Measurements from ENCODE around the gene ZNF766.

DNA sequence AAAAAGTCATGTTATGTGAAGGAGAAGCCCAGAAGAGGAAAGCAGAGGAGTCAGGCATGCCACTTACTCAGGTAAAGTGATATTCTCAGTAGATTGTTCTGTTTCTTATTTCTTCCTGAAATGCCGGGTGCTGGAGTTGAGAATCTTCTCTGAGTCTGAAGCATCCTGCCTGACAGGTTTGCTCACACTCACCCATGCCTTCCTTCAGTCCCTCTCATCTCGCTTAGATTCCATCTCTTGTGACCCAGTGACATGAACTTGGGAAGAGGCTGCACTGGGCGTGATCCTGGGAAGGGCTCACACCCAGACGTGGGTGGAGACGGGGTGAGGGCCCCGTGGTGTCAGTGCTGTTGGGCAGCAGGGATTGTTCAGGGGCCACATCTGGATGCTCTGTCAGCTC lies 8.1 kb downstream of the ZNF766 start:
- TF ChIP-seq, protein P1, sequence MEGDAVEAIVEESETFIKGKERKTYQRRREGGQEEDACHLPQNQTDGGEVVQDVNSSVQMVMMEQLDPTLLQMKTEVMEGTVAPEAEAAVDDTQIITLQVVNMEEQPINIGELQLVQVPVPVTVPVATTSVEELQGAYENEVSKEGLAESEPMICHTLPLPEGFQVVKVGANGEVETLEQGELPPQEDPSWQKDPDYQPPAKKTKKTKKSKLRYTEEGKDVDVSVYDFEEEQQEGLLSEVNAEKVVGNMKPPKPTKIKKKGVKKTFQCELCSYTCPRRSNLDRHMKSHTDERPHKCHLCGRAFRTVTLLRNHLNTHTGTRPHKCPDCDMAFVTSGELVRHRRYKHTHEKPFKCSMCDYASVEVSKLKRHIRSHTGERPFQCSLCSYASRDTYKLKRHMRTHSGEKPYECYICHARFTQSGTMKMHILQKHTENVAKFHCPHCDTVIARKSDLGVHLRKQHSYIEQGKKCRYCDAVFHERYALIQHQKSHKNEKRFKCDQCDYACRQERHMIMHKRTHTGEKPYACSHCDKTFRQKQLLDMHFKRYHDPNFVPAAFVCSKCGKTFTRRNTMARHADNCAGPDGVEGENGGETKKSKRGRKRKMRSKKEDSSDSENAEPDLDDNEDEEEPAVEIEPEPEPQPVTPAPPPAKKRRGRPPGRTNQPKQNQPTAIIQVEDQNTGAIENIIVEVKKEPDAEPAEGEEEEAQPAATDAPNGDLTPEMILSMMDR (IDR thresholded peaks at IDR 0.05; ENCODE audit: insufficient read depth, low read depth, low read length), result no peak
- no peak for TF ChIP-seq EZH2 (IDR thresholded peaks at IDR 0.05; ENCODE audit: insufficient read depth, low read length)
